ENCODE results near the gene DPM1.
"Not testable (repeated sequence)": the region's sequence is repeated elsewhere in the genome, so short reads cannot be mapped to it uniquely, and the experiment has no call there.

Gene DPM1

DNA sequence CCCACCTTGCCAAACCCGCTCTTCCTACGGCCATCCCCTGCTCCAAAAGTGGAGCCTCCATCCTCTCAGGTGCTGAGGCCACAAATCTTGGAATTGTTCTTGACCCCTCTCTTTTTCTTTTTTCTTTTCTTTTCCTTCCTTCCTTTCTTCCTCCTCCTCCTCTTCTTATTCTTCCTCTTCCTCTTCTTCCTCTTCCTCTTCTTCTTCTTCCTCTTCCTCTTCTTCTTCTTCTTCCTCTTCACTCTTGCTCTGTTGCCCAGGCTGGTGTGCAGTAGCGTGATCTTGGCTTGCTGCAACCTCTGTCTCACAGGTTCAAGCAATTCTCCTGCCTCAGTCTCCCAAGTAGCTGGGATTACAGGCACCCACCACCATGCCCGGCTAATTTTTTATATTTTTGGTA, 20.2 kb upstream of the DPM1 start:
- not testable (repeated sequence) for DNase-seq

DNA sequence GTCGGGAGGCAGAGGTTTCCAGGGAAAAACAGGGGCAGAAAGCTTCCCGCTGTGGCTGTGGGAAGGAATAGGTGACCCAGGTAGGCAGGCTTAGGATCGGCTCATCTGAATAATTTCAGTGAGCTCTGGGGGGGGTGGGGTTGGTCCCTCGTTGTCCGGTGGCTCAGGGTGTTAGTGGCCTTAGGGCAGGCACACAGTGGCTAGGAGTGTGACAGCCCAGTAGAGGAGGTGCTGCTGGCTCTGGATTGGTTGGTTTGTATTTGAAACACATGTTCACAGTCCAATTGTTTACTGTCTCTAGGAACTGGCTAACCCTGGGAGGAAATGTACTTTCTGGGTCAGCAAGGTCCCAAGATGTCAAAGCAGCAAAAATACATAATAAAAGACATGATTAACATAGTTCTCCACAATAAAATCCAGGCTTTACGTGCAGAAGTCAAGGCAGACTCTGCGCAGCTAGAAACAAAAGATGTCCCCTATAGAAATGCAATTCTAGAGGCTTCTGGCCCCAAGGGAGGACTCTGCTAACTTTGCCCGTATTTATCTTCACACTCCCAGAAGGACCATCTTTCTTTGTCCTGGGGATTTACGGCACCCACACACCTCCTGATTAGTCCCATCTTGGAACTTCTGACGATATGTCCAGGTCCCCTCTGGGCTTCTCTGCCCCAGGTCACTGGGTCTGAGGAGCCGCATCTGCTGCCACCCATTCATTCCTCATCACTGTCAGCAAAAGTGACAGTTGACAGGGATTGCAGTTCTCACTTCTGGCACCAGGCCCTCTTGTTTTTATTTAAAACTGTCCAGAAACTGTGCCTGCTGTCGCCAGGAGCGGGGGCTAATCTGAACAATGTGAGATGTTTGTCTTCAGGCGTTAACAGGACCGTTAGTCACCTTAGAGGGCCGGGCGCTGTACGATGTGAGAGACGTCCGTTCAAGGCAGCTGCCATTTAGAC, 19.0 kb upstream of the DPM1 start:
- no peak for DNase-seq

DNA sequence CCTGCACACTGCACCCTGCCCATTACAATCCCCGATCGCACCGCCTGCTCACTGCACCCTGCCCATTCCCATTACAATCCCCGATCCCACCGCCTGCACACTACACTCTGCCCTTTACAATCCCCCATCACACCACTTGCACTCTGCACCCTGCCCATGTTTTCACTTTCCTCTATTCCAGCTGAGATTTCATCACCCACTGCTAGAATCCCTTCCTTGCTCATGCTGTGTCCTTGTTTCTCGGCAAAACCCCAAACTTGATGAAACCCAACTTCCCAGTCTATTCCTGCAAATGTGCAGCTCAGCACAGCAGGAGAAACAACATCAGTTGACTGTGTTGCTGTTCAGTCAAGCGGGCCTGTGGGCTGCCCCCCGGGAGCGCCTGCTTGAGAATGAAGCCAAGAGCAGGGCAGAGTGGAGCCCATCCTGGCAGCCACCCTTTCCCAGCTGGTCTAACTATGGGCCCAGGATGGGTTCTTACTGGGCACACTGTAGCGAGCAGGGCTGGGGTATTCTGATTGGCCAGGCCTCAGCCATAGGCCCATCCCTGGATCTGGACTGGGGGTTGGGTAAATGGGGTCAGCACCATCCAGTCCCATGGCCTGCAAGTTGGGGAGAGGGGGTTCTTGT, 17.5 kb upstream of the DPM1 start:
- no peak for DNase-seq

DNA sequence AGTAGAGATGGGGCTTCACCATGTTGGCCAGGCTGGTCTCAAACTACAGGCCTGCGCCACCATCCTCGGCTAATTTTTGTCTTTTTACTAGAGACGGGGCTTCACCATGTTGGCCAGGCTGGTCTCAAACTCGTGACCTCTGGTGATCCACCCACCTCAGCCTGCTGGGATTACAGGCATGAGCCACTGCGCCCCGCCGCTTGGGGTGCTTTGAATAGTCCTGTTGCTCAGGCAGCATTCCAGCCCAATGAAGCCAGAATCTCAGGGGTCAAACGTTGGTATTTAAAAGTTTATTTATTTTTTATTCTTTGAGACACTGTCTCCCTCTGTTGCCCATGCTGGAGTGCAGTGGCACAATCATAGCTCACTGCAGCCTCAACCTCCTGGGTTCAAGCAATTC, 11.6 kb upstream of the DPM1 start:
- no peak for DNase-seq

DNA sequence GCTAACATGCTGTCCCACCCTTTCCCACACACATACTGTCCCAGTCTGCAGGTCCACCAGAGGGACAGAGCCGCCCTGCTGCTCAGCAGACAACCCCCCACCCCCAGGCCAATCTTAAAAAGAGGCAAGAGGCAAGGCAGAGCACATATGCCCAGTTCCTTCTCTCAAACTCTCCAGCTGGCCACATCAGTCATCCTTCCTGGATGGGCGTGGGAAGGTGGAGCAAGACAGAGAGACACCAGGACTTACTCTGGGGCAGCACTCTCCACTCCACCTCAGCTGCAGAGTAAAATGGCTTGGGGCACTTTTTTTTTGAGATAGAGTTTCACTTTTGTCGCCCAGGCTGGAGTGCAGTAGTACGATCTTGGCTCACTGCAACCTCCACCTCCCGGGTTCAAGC, 11.1 kb upstream of the DPM1 start:
- no peak for DNase-seq

DNA sequence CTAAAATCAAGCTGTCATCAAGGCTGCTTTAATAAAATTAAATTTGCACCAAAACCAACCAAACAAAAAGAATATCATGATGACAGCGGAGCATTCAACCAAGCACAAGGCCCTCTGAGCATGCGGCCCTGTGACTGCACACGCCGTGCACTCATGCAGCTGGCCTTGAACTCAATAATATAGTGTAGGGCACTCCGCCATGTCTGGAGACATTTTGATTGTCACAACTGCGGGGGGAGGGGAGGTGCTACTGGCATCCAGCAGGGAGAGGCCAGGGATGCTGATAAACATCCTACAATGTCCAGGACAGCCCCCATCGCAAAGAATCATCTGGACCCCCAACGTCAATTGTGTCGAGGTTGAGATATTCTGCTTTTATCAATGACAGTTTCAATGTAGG, 10.0 kb upstream of the DPM1 start:
- DNase-seq = no peak

DNA sequence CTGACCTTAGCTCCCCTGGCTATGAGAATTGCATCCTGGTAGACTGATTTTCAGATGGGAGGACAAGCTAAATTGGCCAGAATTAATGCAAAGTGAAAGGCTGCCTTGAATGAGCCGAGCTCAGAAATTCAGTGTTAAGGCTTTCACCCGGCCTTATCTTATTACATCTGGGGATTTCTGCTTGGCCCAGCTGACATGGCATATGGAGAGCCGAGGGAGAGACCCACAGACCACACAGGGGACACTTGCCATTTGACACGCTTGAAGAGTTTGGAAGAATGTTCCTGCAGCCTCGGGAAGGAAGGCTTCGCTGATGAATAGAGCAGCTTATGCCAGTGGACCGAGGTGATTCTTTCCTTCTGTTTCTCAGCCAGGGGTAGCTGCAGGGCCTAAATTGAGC, 9.3 kb upstream of the DPM1 start:
- no peak for DNase-seq

DNA sequence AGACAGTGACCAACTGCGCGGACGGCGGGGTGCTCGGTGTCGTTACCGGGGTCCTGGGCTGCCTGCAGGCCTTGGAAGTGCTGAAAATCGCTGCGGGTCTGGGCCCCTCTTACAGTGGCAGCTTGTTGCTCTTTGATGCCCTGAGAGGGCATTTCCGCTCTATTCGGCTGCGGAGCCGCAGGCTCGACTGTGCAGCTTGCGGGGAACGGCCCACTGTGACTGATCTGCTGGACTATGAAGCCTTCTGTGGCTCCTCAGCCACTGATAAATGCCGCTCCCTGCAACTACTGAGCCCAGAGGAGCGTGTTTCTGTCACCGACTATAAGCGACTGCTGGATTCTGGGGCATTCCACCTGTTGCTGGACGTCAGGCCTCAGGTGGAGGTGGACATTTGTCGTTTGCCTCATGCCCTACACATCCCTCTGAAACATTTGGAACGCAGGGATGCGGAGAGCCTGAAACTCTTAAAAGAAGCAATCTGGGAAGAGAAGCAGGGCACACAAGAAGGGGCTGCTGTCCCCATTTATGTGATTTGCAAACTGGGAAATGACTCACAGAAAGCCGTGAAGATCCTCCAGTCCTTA, 1.3 kb upstream of the DPM1 start:
- no peak for DNase-seq

DNA sequence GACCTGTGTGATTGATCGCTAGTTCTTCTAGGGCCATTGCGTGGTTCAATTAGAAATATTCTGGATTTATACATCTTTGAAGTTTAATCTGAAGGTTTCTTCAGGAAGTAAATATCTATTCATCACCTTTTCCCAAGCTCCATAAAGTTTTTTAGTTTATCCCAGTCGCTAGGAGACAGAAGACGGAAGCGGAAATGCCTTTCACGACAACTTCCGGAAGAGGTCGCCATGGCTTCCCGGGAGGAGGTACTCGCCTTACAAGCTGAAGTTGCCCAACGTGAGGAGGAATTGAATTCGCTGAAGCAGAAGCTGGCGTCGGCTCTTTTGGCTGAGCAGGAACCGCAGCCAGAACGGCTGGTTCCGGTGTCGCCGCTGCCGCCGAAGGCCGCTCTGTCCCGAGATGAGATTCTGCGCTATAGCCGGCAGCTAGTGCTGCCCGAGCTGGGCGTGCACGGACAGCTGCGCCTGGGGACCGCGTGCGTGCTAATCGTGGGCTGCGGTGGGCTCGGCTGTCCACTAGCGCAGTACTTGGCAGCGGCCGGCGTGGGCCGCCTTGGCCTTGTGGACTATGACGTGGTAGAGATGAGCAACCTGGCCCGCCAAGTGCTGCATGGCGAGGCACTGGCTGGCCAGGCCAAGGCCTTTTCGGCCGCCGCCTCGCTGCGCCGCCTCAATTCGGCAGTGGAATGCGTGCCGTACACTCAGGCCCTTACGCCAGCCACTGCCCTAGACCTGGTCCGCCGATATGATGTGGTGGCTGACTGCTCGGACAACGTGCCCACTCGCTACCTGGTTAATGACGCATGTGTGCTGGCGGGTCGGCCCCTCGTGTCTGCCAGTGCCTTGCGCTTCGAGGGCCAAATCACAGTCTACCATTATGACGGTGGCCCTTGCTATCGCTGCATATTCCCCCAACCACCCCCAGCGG, 547 bp upstream of the DPM1 start, which contains the start of gene MOCS3:
Gene MOCS3, plus strand, starts transcription at position 204 of the 928 bp plus-strand sequence. Its CDS starts 25 bp downstream, at position 229.
- peak; percentile 76 for DNase-seq

DNA sequence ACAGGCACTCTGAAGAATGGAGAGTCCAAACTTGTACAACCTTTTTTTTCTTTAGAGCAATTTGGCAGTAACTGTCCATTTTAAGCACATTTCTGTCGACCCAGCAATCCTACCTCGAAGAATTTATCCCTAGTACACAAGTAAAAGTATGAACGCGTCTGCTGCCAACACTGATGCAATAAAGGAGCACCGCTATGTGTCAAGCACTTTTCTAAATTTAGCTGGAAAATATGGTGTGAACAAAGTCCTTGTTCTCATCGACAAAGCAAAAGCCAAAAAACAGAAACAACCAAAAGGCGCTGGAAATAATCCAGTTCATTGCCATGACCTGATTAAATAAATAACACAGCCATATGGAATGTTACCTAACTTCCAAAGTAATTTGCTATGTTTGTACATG, 1.1 kb downstream of the DPM1 start:
- no peak for DNase-seq

DNA sequence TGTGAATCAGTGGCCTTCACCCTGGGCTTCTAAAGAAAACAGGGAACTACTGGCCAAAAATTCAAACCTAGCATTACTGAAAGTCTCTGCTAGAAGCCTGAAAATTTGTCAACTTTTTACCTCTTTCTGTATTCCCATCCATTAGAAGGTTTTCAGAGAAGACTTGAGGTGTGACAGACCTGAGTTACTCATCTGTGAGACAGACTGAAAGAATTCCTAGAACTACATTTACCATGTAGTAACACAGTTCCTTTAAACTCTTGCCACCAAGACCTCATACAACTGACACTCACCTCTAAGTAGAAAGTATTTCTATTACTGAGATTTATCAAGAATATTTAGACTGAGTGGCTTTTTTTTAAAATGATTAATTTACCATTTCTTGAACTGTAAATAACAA, 4.5 kb downstream of the DPM1 start:
- no peak for DNase-seq

DNA sequence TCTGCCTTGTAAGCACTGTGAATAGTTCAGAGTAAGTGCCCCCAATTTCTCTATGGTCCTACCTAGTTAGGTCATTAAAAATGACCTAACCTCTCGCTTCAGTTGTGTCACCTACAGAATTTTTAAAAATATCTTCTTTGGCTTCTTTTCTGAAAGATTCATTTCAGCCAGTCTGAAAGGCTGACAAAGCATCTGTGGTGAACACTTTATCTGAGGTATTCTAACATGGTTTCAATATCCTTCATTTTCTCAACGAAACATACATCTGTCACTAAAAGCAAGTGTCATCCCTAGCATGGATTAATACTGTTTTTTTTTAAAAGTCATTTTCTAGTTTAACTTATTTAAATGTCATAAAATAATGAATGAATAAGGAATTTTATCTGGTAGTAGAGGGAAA, 5.1 kb downstream of the DPM1 start:
- no peak for DNase-seq

DNA sequence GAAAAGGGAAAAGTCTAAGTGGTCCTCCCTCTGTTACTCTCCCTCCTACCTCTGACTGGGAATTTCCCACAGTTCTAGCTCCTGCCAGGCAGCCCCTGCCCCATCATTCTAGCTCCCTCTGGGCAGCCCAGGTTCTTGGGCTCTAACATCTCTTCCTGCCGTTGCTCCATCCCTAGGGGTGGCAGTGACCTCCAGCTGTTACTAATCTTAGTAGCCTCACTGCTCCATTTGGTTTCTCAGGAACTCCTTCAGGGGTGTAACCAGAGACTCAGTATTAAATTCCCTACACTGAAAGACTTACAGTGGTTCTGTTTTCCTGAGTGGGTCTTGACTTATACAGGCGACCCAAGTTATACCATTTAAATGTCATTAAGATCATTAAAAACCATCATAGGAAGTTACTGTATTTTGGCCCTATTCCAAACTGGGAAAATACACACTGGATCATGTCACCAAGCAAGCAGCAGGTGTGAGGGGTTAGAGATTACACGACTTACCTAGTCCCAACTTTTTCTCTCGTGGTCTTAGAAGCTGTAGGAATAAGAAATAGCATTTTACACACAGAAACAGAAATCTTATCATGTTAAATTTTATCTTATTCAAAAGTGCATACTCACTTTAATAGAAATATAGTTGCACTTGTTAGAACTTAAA, 10.1 kb downstream of the DPM1 start:
- DNase-seq = no peak

DNA sequence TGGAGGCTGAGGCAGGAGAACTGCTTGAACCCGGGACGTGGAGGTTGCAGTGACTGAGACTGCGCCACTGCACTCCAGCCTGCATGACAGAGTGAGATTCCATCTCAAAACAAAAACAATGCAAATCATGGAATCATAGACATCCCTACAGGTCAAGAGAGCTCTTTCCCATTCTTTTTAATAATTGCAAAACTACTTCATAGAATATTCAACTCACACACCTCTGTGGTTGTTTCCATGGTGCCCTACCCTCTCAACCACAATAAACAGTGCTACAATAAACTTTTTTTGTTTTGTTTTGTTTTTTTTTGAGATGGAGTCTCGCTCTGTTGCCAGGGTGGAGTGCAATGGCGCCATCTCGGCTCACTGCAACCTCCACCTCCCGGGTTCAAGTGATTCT, 15.3 kb downstream of the DPM1 start:
- DNase-seq = no peak

DNA sequence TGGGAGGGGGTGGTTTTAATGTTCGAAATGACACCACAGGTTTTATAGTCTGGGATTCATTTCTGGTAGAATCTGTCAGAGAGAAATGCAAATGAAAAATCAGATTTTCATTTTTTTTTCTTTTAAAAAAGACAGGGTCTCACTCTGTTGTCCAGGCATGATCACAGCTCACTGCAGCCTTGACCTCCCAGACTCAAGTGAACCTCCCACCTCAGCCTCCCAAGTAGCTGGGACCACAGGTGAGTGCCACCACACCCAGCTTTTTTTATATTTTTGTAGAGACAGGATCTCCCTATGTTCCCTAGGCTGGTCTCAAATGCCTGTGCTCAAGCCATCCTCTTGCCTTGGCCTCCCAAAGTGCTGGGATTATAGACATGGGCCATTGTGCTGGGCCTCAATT, 24.7 kb downstream of the DPM1 start:
- no peak for DNase-seq

DNA sequence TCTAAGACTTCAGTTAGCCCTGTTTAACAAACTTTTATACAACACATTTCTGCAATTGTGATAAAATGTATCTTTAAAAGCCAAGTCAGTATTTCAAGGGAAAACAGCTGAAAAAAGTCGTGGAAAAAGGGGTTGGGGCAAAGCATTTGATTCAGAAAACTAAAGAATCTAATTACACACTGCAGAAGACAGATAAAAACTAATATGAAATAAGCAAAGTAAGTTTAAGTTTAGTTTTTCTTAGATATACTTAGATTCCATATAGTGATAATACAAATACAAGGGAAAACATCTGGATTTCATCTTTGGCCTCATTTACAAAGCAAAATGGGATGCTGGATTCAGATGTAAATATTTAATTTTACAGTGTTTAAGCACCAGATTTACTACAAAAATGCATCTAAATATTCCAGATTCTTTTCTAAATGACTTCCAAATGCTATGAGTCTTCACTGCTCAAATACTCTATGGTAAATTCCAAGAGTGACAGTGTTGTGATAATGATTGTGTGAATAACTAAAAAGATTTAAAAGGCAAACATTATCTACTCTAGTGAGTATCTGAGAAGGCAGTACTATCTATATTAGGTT, 25.5 kb downstream of the DPM1 start:
- no peak for DNase-seq

DNA sequence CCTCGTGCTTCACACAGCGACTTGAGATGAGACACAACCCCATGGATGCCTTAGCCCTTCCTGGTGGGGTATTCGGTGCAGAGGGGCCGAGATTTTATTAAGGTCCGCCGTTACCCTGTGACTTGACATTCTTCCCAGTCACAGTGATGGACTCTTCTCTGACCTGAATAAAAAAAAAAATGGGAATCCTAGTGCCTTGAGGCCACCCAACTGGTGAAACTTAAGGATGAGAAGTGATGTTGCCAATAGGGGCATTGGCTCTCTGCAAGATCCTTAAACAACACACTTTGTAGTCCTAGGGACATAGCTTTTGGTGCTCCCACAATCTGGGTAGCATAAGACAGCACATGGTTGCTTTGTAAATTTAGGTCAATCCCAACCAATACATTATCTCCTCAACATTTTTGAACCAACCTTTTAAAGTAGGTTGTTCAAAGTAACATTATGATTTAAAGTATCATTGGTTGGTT, 26.3 kb downstream of the DPM1 start:
- no peak for DNase-seq

DNA sequence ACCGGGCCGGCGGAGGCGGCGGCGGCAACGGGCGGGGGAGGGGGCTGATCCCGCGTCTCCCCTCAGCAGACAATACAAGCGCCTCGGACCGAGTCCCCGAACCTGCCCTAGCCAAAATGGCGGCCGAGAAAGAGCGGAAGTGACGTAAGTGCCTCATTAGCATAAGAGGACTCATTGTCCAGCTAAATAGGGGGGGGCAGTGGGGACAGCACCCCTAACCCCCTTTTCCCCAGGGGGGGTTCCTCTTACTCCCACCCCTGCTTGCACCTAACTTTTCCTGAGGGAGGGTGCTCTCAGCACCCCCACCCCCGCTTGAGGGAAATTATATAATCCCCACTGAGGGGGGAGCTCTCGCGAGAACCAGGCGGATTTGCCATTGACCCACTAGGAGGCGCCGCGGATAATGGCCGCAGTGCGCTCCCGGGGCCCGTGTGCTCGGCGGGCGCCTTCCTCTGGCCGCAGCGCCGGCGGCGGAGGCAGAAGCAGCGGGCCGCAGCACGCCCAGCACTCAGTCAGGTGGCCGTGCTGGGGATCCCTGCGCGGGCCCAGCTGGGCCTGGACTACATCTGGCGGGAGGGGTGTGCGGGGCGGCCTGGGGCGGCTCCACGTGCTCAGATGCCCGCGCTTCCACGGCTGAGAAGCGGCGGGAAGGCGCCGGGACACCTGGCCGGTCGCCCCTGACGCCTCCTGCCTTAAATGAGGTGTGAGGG, 26.9 kb downstream of the DPM1 start, which contains the start of gene ADNP:
Gene ADNP, minus strand, starts transcription at position 132 of the 710 bp plus-strand sequence. CDS start 27,441 bp downstream, outside the sequence.
- peak; percentile 81 for DNase-seq

DNA sequence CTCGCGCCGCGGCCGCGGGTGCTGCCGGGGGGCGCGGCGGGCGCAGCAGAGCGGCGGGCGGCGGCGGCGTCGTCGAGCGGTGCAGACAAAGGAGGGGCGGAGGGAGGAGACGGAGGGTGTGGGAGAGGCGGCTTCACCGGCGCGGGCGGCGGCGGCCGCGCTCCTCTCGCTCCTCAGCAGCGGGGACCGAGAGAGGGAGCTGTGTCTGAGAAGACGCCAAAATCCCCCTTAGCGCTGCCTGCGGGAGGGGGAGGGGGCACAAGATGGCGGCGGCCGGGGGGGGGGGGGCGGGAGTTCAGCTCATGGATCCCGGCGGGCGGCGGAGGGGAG, 27.4 kb downstream of the DPM1 start:
- no peak for DNase-seq

DNA sequence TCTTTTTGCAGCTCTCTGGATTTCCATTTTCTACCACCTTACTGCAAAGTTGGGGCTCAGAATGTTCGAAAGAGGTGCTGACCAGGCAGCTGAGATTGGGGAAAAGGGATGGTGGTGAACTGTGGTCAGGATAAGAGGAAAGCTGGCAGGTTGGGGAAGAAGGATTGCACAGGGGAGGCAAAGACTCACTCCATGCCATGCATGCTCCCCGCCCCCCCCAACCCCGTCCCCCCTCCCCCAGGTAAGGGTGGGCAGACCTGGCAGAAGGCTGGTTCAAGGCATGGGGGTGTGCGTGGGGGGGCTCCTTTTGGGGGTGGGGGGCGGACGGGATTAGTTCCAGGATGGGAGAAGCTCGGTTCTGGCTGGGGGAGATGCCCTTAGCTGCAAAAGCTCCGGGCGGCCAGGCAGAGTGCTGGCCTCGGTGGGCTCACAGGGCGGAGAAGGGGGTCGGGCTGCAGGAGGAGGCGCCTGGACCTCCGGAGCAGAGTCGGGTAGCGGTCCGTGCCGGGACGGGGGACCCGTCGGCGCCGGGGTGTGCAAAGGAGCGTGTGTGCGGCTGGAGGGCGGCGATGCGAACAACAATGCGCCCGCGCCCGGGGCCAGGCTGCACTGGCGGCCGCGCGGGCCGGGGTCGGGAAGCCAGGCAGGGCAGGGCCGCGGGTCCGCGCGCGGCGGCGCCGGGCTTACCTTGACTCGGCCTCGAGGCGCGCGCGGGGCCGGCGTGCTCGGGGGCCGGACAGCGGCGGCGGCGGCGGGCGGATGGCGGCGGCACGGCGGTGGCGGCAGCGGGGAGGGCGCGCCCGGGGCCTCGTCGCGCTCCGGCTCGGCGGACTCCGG, 28.0 kb downstream of the DPM1 start:
- peak; percentile 17 for DNase-seq

Measured in activated effector memory CD4-positive, alpha-beta T cell treated with Interleukin-2 at 50 U/mL for 16 hours (primary cell).